HG02938 (cell line): ENCODE results near the gene TTYH3.

Source experiments
- ATAC-seq: cut with Tn5 transposase; IDR thresholded peaks from one replicate; pipeline ENCODE4 v1.9.1; 2021; ENCODE audit warnings: mild to moderate bottlenecking, moderate library complexity; ENCODE audit not compliant: unreplicated experiment

TTYH3 gene

DNA sequence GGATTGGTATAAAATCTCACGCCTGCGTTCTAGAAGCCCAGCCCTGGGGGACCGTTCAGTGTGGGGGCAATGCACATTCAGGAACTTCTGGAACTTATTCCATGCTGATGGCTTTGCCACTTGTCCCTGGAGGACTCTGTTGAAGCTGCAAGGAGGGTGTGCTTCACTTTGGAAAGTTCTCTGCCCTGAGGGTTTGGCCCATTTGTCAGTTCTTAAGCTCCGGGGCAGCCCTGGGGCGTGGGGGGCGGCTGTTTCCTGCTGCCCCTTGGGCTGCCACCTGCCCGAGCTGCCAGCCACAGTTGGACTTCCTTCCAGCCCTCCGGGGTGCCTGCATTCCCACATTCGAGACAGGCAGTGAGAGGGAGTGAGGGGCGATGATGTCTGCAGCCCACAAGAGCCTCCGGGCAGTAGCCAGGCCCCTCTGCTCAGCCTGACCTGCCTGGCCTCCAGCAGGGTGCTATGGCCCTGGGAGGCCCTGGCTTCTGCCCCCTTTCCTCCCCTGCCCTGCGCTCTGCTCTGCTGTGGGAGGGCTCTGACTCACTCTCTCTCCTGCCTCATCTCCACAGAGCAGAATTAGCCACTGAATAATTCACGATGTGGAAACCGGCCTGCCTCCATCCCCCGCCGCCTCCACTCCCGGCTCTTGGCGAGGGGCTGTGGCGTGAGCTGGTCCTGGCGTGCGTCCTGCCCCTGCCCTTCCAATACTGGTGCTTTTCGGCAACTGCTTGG is 1.9 kb downstream of the TTYH3 start:
- ATAC-seq: no peak

DNA sequence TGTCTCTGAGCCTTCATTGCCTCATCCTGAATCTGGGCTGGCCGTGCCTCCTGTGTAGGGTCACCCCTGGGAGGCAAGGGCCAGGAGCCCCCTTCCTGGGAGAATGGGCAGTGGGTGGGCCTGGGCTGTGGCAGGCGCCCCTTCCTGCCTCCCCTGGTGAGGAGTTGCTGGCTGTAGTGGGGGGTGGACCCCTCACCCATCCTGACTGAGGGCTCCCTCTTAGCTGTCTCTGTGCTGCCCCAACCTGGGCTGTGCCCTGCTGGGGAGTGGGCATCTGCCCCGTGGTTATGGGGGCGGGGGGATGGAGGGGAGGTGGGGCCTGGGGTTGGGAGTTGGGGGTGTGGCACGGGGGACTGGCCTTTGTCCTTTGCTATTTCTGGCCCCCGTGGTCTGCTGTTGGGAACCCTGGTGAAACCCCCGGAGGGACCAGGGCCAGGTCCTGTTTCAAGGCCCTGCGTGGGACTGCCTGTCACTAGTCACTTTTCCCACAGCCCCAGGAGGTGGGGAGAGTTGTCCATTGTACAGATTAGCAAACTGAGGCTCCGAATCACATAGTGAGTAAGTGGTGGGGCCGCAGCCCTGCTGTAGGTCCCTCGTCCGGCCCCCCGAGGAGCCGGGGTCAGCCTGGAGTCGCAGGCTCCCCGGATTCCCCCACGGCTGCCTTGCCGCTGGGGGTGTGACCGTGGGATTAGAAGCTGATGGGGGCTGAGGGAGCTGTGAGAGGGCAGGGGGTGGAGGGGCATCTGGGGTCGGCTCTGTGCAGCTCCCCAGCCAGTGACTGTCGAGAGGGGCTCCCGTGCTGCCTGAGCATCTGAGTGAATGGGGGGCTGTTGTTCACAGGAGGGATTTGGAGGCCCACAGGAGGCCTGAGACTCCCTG is 2.7 kb downstream of the TTYH3 start:
- ATAC-seq: no peak

DNA sequence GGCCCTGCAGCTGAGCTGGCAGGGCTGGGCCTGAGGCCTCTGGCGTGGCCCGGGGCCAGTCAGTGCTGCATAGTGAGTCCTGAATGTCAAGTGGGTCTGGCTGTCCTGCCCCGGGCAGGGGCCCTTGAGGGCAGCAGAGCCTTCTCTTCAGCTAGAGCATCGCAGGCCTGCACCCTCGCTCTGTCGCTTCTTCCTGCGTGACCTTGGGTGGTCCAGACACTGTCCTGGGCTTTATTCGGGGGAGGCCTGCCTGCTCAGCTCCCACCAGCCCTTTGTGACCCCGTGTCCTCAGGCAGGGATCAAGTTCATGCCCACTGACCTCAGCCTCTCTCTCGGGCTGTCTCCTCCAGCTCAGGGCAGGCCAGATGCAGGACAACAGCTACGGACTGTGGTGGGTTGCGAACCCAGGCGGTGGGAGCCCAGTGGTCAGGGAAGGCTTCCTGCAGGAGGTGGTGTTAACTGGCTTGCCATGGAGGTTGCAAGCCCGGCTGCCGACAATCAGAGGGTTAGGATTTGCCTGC is 3.4 kb downstream of the TTYH3 start:
- no peak for ATAC-seq

GRCh38 chr7:2635810-2636701 is 4.3 kb downstream of the TTYH3 start:
- no peak for ATAC-seq

DNA sequence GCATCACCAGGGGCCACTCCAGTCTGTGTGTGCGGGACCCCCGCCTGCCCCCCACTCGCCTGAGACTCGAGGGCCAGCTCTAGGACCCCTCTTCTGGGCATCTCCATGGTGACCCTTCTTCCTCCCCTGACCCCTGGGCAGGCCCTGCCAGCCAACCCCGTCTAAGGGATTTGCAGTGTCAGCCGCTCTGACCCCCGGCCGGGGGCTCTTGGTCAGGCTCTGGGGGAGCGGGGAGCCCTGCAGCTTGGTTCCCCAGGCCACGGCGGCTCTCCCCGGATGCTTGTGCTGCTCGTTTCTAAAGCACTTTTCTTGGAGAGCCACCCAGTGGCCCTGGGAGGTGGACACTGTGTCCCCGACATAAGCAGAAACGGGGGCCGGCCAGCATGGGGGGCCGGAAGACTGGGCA is 5.3 kb downstream of the TTYH3 start:
- ATAC-seq: no peak

- ATAC-seq: peak; percentile 27
These were observed 5.9 kb downstream of the TTYH3 start for GRCh38 chr7:2637505-2638223.

- no peak for ATAC-seq
These were observed 6.6 kb downstream of the TTYH3 start for GRCh38 chr7:2638224-2638991.

DNA sequence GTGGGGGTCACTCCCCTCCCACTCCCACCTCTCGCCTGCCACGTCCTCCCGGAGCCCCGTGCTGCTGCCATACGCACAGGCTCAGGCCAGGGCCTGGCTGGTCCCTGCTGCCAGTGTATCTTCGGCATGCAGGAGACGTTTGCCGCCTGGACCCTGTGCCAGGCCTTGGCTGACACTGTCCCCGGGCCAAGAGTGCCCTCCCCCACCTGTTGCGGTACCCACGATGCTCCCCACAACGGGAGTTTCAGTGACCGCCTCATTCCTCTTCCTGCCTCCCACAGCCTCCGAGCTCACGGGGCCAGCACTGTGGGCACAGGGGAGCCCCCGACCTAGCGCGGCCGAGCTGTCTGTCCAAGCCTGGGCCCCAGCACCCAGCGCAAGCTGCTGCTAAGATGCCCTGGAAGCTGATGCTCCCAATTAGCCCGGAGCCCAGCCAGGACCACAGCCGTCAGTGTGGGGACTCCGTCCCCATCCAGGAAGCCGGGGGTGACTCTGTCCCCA is 7.4 kb downstream of the TTYH3 start:
- ATAC-seq: no peak

- ATAC-seq: no peak
These were observed 8.1 kb downstream of the TTYH3 start for GRCh38 chr7:2639695-2640481.

GRCh38 chr7:2640482-2640830 is 8.7 kb downstream of the TTYH3 start:
- no peak for ATAC-seq

GRCh38 chr7:2640846-2641316 is 9.1 kb downstream of the TTYH3 start:
- ATAC-seq: no peak

DNA sequence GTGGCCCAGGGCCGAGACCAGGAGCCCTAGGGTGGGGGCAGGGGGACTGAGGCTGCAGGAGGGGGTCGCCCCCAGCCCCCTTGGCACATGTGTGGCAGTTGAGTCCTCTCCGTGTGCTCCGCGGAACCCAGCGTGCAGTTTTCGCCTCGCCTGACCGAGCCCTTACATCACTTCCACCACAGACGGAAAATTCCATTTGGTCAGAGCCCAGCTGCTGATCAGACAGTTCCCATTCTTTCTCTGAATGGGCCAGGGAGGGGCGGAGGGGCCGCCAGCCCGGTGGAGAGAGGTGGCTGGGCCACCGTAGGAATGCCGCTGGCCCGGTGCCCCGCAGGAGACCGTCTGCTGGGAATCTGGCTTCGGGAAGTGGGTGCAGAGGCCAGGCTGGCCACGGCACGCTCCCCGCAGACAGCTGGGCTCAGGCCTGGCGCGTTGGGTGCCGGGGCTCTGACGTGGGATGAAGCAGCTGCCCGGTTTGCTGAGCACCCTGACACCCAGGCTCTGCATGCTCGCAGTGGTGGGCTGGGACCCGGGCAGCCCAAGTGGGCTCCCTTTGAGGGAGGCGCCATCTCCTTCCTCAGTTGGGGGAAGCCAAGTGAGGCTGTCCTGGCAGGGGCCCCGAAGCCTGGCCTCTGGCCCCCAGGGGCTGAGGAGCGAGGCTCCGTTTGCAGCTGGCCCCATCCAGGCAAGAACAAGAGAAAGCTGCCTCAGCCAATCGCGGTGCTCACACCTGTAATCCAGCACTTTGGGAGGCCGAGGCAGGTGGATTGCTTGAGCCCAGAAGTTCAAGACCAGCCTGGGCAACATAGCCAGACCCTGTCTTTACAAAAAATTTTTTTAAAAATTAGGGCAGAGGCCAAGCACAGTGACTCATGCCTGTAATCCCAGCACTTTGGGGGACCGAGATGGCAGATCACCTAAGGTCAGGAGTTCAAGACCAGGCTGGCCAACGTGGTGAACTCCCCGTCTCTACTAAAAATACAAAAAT is 9.9 kb downstream of the TTYH3 start:
- peak; percentile 41 for ATAC-seq

- no peak for ATAC-seq
These were observed 11.8 kb downstream of the TTYH3 start for GRCh38 chr7:2643386-2644219.

DNA sequence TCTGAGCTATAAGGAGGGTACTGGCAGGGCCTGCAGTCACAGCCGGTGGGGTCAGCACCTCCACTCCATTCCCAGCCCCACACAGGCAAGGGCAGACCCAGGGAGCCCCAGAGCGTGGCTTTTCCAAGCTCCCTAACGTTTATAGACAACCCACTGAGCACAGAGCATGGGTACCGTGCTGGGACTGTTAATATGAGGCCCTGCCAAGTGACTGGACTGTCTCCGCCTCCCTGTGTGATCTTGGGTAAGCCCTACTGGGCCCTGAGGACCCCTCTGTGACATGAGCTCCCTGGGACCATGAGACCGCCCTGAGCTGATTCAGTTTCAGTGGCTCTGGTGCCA is 12.4 kb downstream of the TTYH3 start:
- ATAC-seq: no peak

DNA sequence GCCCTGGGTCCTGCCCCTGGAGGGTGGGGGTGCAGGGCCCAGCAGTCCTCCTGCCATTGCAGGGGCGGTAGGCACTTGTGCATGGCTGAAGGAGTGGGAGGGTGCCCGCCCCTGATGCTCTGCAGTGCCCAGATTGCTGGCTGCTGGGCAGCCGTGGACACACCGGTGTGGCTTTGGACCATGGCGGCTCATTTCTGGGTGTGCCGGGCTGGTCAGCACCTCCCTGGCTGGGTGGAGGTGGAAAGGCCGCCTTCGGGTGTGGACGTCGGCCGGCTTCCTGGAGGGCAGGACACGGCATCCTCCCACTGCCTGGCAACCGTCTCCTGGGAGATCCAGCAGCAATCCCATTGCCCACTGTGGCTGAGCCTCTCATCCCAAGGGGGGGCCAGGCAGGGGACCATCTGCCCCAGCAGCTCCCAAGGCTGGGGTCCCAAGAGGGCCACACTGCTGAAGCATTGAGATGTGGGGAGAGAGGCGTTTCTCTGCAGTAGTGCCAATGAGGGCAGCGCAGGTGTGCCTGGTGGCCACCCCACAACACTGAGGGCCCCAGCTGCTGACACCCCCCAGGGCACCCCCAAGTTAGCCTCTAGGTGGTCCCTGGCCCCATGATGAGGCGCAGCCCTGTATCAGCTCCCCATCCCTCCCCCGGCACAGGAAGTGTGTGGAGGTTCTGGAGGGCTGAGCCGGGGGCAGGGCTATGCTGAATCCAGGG is 12.9 kb downstream of the TTYH3 start:
- peak; percentile 27 for ATAC-seq

DNA sequence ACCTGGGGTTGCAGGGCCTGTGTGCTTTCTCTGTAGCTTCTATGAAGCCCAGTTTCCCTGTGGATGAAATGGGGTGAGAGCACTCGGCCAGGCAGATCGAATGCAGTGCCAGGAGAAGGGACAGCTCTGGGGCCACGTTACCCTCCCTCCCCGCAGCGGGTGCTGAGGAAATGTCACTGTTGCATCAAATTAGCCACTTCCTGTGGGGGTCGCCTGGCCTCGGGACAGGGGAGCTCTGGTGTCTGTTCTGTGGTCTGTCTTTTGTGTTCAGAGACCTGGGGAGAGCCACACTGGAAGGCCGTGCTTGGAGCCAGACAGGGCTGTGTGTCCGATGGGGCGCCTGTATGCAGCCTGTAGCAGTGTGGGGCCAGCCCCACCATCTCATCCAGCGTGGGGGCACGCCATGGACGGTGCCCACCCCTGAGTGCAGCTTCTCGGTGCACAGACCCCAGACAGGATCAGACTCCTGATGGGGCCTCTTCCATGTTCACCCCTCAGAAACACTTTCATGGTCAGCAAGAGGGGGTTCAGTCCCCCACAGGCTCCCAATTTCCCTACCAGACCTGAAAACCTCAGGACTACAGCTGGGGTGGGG is 13.6 kb downstream of the TTYH3 start:
- peak; percentile 40 for ATAC-seq
